HepG2 (cell line): ENCODE measurements around the gene CSN3. TPM values are rescaled to one million over a fixed set of nuclear protein-coding genes. Genes with fewer than 3 reads are reported as not detected.

Source experiments
- AGO2 ChIP-seq: fragments of 200-400 bp; formaldehyde crosslinking; optimal IDR thresholded peaks from 2 replicates; pipeline ENCODE3; 2017; ENCODE audit warnings: mild to moderate bottlenecking, low read depth, low read length, moderate library complexity
- BRD4 ChIP-seq: sonication (generic); formaldehyde crosslinking; IDR thresholded peaks from 2 replicates; pipeline ENCODE4 v1.4.0; 2020; ENCODE audit warnings: missing genetic modification reagents
- CCDC6 ChIP-seq: sonication (generic); formaldehyde crosslinking; IDR thresholded peaks from 2 replicates; pipeline ENCODE4 v1.8.1; 2022; ENCODE audit warnings: mild to moderate bottlenecking, missing genetic modification reagents, moderate library complexity
- DR1 ChIP-seq: sonication (generic); formaldehyde crosslinking; IDR thresholded peaks from 2 replicates; pipeline ENCODE4 v1.8.0; 2021; ENCODE audit warnings: mild to moderate bottlenecking, missing genetic modification reagents, inconsistent platforms
- ERF ChIP-seq: IDR thresholded peaks from 2 replicates; pipeline ENCODE4 v1.6.1; 2018; ENCODE audit warnings: missing biosample characterization, missing genetic modification reagents
- FOXC1 ChIP-seq: sonication (generic); formaldehyde crosslinking; IDR thresholded peaks from 2 replicates; pipeline ENCODE4 v1.8.0; 2022; ENCODE audit warnings: mild to moderate bottlenecking, missing genetic modification reagents, borderline replicate concordance
- ISX ChIP-seq: sonication (generic); formaldehyde crosslinking; conservative IDR thresholded peaks from 2 replicates; pipeline ENCODE4 v1.5.0; 2020; ENCODE audit warnings: missing genetic modification reagents
- MEF2D ChIP-seq: sonication (generic); formaldehyde crosslinking; IDR thresholded peaks from 2 replicates; pipeline ENCODE4 v1.5.1; 2020; ENCODE audit warnings: mild to moderate bottlenecking, missing genetic modification reagents
- NFE2 ChIP-seq: sonication (generic); formaldehyde crosslinking; IDR thresholded peaks from 2 replicates; pipeline ENCODE4 v1.4.0; 2020; ENCODE audit warnings: missing genetic modification reagents
- NR2F1 ChIP-seq, 2 experiments: fragments of 450-650 bp in 1 of 2; formaldehyde crosslinking in 1 of 2; IDR thresholded peaks; 2 replicates each; pipeline versions ENCODE4 v1.5.0 to v1.6.1; 2016 to 2020; ENCODE audit warnings: mild to moderate bottlenecking in 1 of 2, missing compliant biosample characterization in 1 of 2, missing genetic modification reagents in 1 of 2, moderate library complexity in 1 of 2
- RAD21 ChIP-seq: fragments of 450-650 bp; formaldehyde crosslinking; IDR thresholded peaks from 2 replicates; pipeline ENCODE4 v1.5.0; 2020; ENCODE audit warnings: mild to moderate bottlenecking
- REL ChIP-seq: sonication (generic); formaldehyde crosslinking; conservative IDR thresholded peaks from 2 replicates; pipeline ENCODE4 v1.8.0; 2022; ENCODE audit warnings: mild to moderate bottlenecking, missing genetic modification reagents, moderate library complexity
- RORA ChIP-seq: sonication (generic); formaldehyde crosslinking; IDR thresholded peaks from 2 replicates; pipeline ENCODE4 v1.5.0; 2020; ENCODE audit warnings: mild to moderate bottlenecking, missing genetic modification reagents, moderate library complexity
- SMAD9 ChIP-seq: sonication (generic); formaldehyde crosslinking; IDR thresholded peaks from 2 replicates; pipeline ENCODE4 v1.5.1; 2020; ENCODE audit warnings: mild to moderate bottlenecking, missing genetic modification reagents
- XRCC5 ChIP-seq: fragments of 200-400 bp; formaldehyde crosslinking; optimal IDR thresholded peaks from 2 replicates; pipeline ENCODE3; 2017; ENCODE audit warnings: mild to moderate bottlenecking, low read length
- ZBTB26 ChIP-seq: IDR thresholded peaks from 2 replicates; pipeline ENCODE4 v1.6.1; 2016; ENCODE audit warnings: missing compliant biosample characterization, missing genetic modification reagents, borderline replicate concordance
- ZBTB8A ChIP-seq: sonication (generic); formaldehyde crosslinking; IDR thresholded peaks from 2 replicates; pipeline ENCODE4 v1.4.0; 2020; ENCODE audit warnings: mild to moderate bottlenecking, low read depth, missing genetic modification reagents, borderline replicate concordance
- ZFY ChIP-seq: sonication (generic); formaldehyde crosslinking; IDR thresholded peaks from 2 replicates; pipeline ENCODE4 v1.4.0; 2020; ENCODE audit warnings: missing genetic modification reagents
- ZHX1 ChIP-seq: sonication (generic); formaldehyde crosslinking; IDR thresholded peaks from 2 replicates; pipeline ENCODE4 v1.8.1; 2022; ENCODE audit warnings: low read depth, mild to moderate bottlenecking, missing genetic modification reagents
- ZIK1 ChIP-seq: sonication (generic); formaldehyde crosslinking; IDR thresholded peaks from 2 replicates; pipeline ENCODE4 v1.5.0; 2020; ENCODE audit warnings: mild to moderate bottlenecking, low read depth, missing genetic modification reagents, borderline replicate concordance
- ZNF234 ChIP-seq: sonication (generic); formaldehyde crosslinking; conservative IDR thresholded peaks from 2 replicates; pipeline ENCODE4 v1.5.1; 2020; ENCODE audit warnings: mild to moderate bottlenecking, missing genetic modification reagents
- ZNF30 ChIP-seq: sonication (generic); formaldehyde crosslinking; IDR thresholded peaks from 2 replicates; pipeline ENCODE4 v1.5.0; 2020; ENCODE audit warnings: mild to moderate bottlenecking, missing genetic modification reagents
- ZNF547 ChIP-seq: sonication (generic); formaldehyde crosslinking; IDR thresholded peaks from 2 replicates; pipeline ENCODE4 v1.5.1; 2020; ENCODE audit warnings: mild to moderate bottlenecking, missing genetic modification reagents
- ZNF781 ChIP-seq: sonication (generic); formaldehyde crosslinking; IDR thresholded peaks from 2 replicates; pipeline ENCODE4 v1.5.1; 2020; ENCODE audit warnings: borderline replicate concordance, mild to moderate bottlenecking, missing genetic modification reagents; ENCODE audit errors: not compliant biosample characterization
- polyA plus RNA-seq, 8 experiments: library from polyadenylated mRNA; depleted of rRNA in 3 of 8; stranded (reverse) in 7 of 8; unstranded in 1 of 8; fragments of >200 nt; fragmentation: Illumina TruSeq in 4 of 8; extraction: Trizol in 4 of 8; gene quantifications; 2 replicates each; pipeline versions ENCODE4 v1.2.1 to v1.2.3, GENCODE V29; 2011 to 2016; ENCODE audit warnings: low read depth in 4 of 8, missing spikeins in 1 of 8, mixed read lengths in 1 of 8; ENCODE audit not compliant: insufficient read depth in 1 of 8
- total RNA-seq, 5 experiments: library from RNA; depleted of rRNA; stranded (reverse); fragments of >200 nt; fragmentation: Illumina TruSeq; extraction: Trizol; gene quantifications; 2 replicates each; pipeline ENCODE4 v1.2.3, GENCODE V29; 2016; ENCODE audit warnings: low read depth in 1 of 5
- TF ChIP-seq, protein P1 (sequence below): sonication (generic); formaldehyde crosslinking; IDR thresholded peaks from 2 replicates; pipeline ENCODE4 v1.5.0; 2020; ENCODE audit warnings: mild to moderate bottlenecking, missing genetic modification reagents

Gene CSN3
- total and polyA plus RNA-seq, 2 of the 13 experiments (the other 11 are each of a cell fraction or from before 2014, with no cell fraction given): not detected

GRCh38 chr4:70197842-70198241 lies 44.6 kb upstream of the CSN3 start (continued):
- peak; percentile 90 for TF ChIP-seq ZBTB26 (CRISPR knock-in tag)
- no peak for TF ChIP-seq ZNF781 (CRISPR knock-in tag)
- no peak for TF ChIP-seq CCDC6
- TF ChIP-seq, protein P1, sequence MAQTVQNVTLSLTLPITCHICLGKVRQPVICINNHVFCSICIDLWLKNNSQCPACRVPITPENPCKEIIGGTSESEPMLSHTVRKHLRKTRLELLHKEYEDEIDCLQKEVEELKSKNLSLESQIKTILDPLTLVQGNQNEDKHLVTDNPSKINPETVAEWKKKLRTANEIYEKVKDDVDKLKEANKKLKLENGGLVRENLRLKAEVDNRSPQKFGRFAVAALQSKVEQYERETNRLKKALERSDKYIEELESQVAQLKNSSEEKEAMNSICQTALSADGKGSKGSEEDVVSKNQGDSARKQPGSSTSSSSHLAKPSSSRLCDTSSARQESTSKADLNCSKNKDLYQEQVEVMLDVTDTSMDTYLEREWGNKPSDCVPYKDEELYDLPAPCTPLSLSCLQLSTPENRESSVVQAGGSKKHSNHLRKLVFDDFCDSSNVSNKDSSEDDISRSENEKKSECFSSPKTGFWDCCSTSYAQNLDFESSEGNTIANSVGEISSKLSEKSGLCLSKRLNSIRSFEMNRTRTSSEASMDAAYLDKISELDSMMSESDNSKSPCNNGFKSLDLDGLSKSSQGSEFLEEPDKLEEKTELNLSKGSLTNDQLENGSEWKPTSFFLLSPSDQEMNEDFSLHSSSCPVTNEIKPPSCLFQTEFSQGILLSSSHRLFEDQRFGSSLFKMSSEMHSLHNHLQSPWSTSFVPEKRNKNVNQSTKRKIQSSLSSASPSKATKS (CRISPR knock-in tag): no peak
- no peak for TF ChIP-seq RAD21 (CRISPR knock-in tag)
- no peak for TF ChIP-seq NR2F1 (CRISPR knock-in tag; IDR thresholded peaks at IDR 0.05)
- TF ChIP-seq ZNF234 (CRISPR knock-in tag): no peak
- TF ChIP-seq NFE2 (CRISPR knock-in tag): no peak
- no peak for TF ChIP-seq DR1 (CRISPR knock-in tag)
- TF ChIP-seq FOXC1 (CRISPR knock-in tag): no peak
- no peak for TF ChIP-seq MEF2D (CRISPR knock-in tag)
- TF ChIP-seq ZHX1 (CRISPR knock-in tag): no peak
- TF ChIP-seq AGO2: no peak
- no peak for TF ChIP-seq ERF (CRISPR knock-in tag)
- no peak for TF ChIP-seq ISX (CRISPR knock-in tag)
- TF ChIP-seq SMAD9 (CRISPR knock-in tag): no peak
- no peak for TF ChIP-seq RORA (CRISPR knock-in tag)
- peak; percentile 50; the same call in 1 of the 2 replicates for TF ChIP-seq BRD4 (CRISPR knock-in tag)
- no peak for TF ChIP-seq ZNF30
- TF ChIP-seq ZBTB8A (CRISPR knock-in tag): no peak
- TF ChIP-seq ZFY (CRISPR knock-in tag): peak; percentile 70
- TF ChIP-seq ZNF547 (CRISPR knock-in tag): no peak
- TF ChIP-seq XRCC5: no peak
- no peak for TF ChIP-seq REL
- TF ChIP-seq ZIK1 (CRISPR knock-in tag): no peak
